SW480 (cell line): ENCODE measurements around the gene CFAP61.
"Not testable (repeated sequence)": the region's sequence is repeated elsewhere in the genome, so short reads cannot be mapped to it uniquely, and the experiment has no call there.

ENCODE experiments used
- DNase-seq: peaks from one replicate; pipeline ENCODE4 v3.0.0-alpha.2; 2016; ENCODE audit warnings: low spot score

Gene CFAP61

GRCh38 chr20:20095114-20095872 is 43.0 kb downstream of the CFAP61 start:
- no peak for DNase-seq

- DNase-seq: no peak
Measured at GRCh38 chr20:20096421-20096820, 44.1 kb downstream of the CFAP61 start.

- no peak for DNase-seq
Measured at GRCh38 chr20:20100881-20101280, 48.5 kb downstream of the CFAP61 start.

GRCh38 chr20:20102163-20102562 is 49.8 kb downstream of the CFAP61 start:
- no peak for DNase-seq

- no peak for DNase-seq
Measured at GRCh38 chr20:20102716-20103258, 50.5 kb downstream of the CFAP61 start.

- no peak for DNase-seq
Measured at GRCh38 chr20:20103486-20103885, 51.2 kb downstream of the CFAP61 start.

GRCh38 chr20:20123187-20123586 is 70.9 kb downstream of the CFAP61 start:
- DNase-seq: not testable (repeated sequence)

- peak; percentile 18 for DNase-seq
Measured at GRCh38 chr20:20130399-20130798, 78.1 kb downstream of the CFAP61 start.

GRCh38 chr20:20134941-20135575 is 82.7 kb downstream of the CFAP61 start:
- no peak for DNase-seq

GRCh38 chr20:20136313-20136712 is 84.0 kb downstream of the CFAP61 start:
- DNase-seq: no peak

- no peak for DNase-seq
Measured at GRCh38 chr20:20137851-20138250, 85.5 kb downstream of the CFAP61 start.

- DNase-seq: no peak
Measured at GRCh38 chr20:20138301-20139064, 86.2 kb downstream of the CFAP61 start.

GRCh38 chr20:20139403-20139802 is 87.1 kb downstream of the CFAP61 start:
- no peak for DNase-seq

- DNase-seq: no peak
Measured at GRCh38 chr20:20143165-20143564, 90.8 kb downstream of the CFAP61 start.

GRCh38 chr20:20143646-20144045 is 91.3 kb downstream of the CFAP61 start:
- DNase-seq: no peak

GRCh38 chr20:20148779-20149178 is 96.4 kb downstream of the CFAP61 start:
- DNase-seq: no peak

- no peak for DNase-seq
Measured at GRCh38 chr20:20150241-20150640, 97.9 kb downstream of the CFAP61 start.

- no peak for DNase-seq
Measured at GRCh38 chr20:20160520-20160919, 108.2 kb downstream of the CFAP61 start.

GRCh38 chr20:20161611-20162010 is 109.3 kb downstream of the CFAP61 start:
- DNase-seq: peak; percentile 20

- no peak for DNase-seq
Measured at GRCh38 chr20:20167698-20168097, 115.4 kb downstream of the CFAP61 start.

- no peak for DNase-seq
Measured at GRCh38 chr20:20173254-20173653, 120.9 kb downstream of the CFAP61 start.

GRCh38 chr20:20174089-20174835 is 121.9 kb downstream of the CFAP61 start:
- DNase-seq: no peak
